Sigmoid colon (tissue), 4 donors: Measurements from ENCODE around the gene CYS1.
A peak's percentile ranks its signal among the peaks of the same experiment; 100 is the strongest.

Experiments used
- CTCF ChIP-seq, 4 experiments: fragments of 450-650 bp in 3 of 4; fragments of 200-600 bp in 1 of 4; IDR thresholded peaks; one replicate each; pipeline ENCODE4 v1.5.1; 2016 to 2019; ENCODE audit warnings: antibody characterized with exemption in 4 of 4, mild to moderate bottlenecking in 3 of 4, moderate library complexity in 2 of 4
- EP300 ChIP-seq, 4 donors: sonication (generic); formaldehyde crosslinking; IDR thresholded peaks; one replicate each; pipeline ENCODE4 v1.6.1; 2017; ENCODE audit warnings: antibody characterized with exemption in 4 of 4
- POLR2A ChIP-seq, 2 donors: fragments of 450-650 bp; IDR thresholded peaks; one replicate each; pipeline ENCODE4 v1.6.1; 2016; ENCODE audit warnings: antibody characterized with exemption in 2 of 2, mild to moderate bottlenecking in 2 of 2, moderate library complexity in 2 of 2
- POLR2AphosphoS5 ChIP-seq, 4 donors: sonication (generic); formaldehyde crosslinking; IDR thresholded peaks; one replicate each; pipeline ENCODE4 v1.6.1; 2017; ENCODE audit warnings: antibody characterized with exemption in 4 of 4

GRCh38 chr2:10097352-10098148, 17.3 kb upstream of the CYS1 start:
- TF ChIP-seq POLR2AphosphoS5 (IDR thresholded peaks at IDR 0.05) = no peak
- TF ChIP-seq CTCF (IDR thresholded peaks at IDR 0.05) = peak; percentile 90 to 95 (median 92)
- TF ChIP-seq POLR2A (IDR thresholded peaks at IDR 0.05) = no peak
- no peak for TF ChIP-seq EP300 (IDR thresholded peaks at IDR 0.05)
